Ovary (tissue), 9 donors: ENCODE data around the gene DSCAML1. TPM values are rescaled to one million over a fixed set of nuclear protein-coding genes. Genes with fewer than 3 reads are reported as not detected.

ENCODE experiments used
- DNase-seq, 5 donors: peaks; one replicate each; pipeline ENCODE4 v3.0.0-alpha.2; 2019 to 2020
- H3K27ac ChIP-seq, 2 donors: fragments of 200-600 bp; one replicate each; pipeline versions ENCODE4 v1.5.1 to v1.8.0; 2019 to 2022
- H3K27me3 ChIP-seq: fragments of 200-600 bp; one replicate; pipeline ENCODE4 v1.8.0; 2022
- H3K36me3 ChIP-seq: fragments of 200-600 bp; sonication (generic); one replicate; pipeline ENCODE4 v1.5.1; 2019
- H3K4me1 ChIP-seq: one replicate; pipeline ENCODE4 v1.8.1; 2013; ENCODE audit warnings: mild to moderate bottlenecking, moderate library complexity; ENCODE audit not compliant: insufficient read depth
- H3K4me3 ChIP-seq: fragments of 200-600 bp; sonication (generic); one replicate; pipeline ENCODE4 v1.5.1; 2017
- H3K9me3 ChIP-seq, 2 donors: fragments of 200-600 bp in 1 of 2; sonication (generic) in 1 of 2; one replicate each; pipeline versions ENCODE4 v1.5.1 to v1.8.1; 2013 to 2019; ENCODE audit warnings: mild to moderate bottlenecking in 1 of 2, moderate library complexity in 1 of 2
- CTCF ChIP-seq, 3 donors: fragments of 450-650 bp in 2 of 3; fragments of 200-600 bp in 1 of 3; IDR thresholded peaks; one replicate each; pipeline versions ENCODE4 v1.5.1 to v1.8.0; 2016 to 2022; ENCODE audit warnings: antibody characterized with exemption in 3 of 3, mild to moderate bottlenecking in 1 of 3
- EP300 ChIP-seq: sonication (generic); formaldehyde crosslinking; IDR thresholded peaks from one replicate; pipeline ENCODE4 v1.6.1; 2017; ENCODE audit warnings: antibody characterized with exemption
- POLR2A ChIP-seq: fragments of 450-650 bp; IDR thresholded peaks from one replicate; pipeline ENCODE4 v1.6.1; 2017; ENCODE audit warnings: antibody characterized with exemption, mild to moderate bottlenecking, moderate library complexity
- WGBS, 3 donors: extraction: QIAGEN DNeasy Blood & Tissue Kit in 1 of 3; methylation state at CpG; one replicate each; pipeline versions ENCODE4 v1.1.5 to v1.1.7; 2013 to 2017; 5-methylcytosine and 5-hydroxymethylcytosine counted together
- intact Hi-C, 4 donors: fragments of 100-400 bp; cut with DNase I; formaldehyde crosslinking; loops; one replicate each; pipeline versions ENCODE4 v1.11.0 to v1.15.1; 2022 to 2023
- polyA plus RNA-seq, 2 donors: library from polyadenylated mRNA; stranded (reverse); fragments of 200-250 nt in 1 of 2; fragments of 350-450 nt in 1 of 2; fragmentation: Illumina TruSeq in 1 of 2; extraction: RNeasy Lipid Tissue Mini Kit (QIAGEN cat#74804) in 1 of 2; gene quantifications; one replicate each; pipeline ENCODE4 v1.2.3, GENCODE V29; 2013 to 2014
- total RNA-seq, 7 donors: library from RNA; depleted of rRNA in 2 of 7; stranded (reverse); fragments of >200 nt in 2 of 7; fragmentation: NEBNext Ultra II Directional in 3 of 7; extraction: Animal tissue kit (Norgen Biotek cat#: 25700) in 3 of 7; gene quantifications; one replicate each; pipeline versions ENCODE4 v1.1.0 to v1.2.4, GENCODE V29; 2016 to 2023
- donor health status: DM: no; HTN: no; CAD: no; lungs with moderate emphysema.
- donor health status: DM: no; HTN: no; CAD: no.
- donor health status: Bipolar disorder and iron deficiency.
- donor health status: DM: yes; HTN: yes; CAD: no.
- donor health status: DM: no; HTN: no; CAD: no.
- donor health status: DM: yes; HTN: yes; CAD: no.

DSCAML1 gene
- total and polyA plus RNA-seq, 9 donors: 0.77 to 16.5 (median 10.6) TPM

- H3K27me3 ChIP-seq: no peaks in the 10 kb centered on the region
- intact Hi-C loops: no loop called here
- DNase-seq: no peak
These were observed 334.2 kb downstream of the DSCAML1 start for GRCh38 chr11:117462864-117463247.

GRCh38 chr11:117462183-117462863, 334.7 kb downstream of the DSCAML1 start:
- Histone ChIP-seq H3K4me3 (no peak overlapping the region), H3K4me1 (no peaks in the 10 kb centered on the region), H3K9me3 (no peaks in the 10 kb centered on the region), H3K27me3 (no peaks in the 10 kb centered on the region), H3K27ac (no peak overlapping the region), H3K36me3 (no peaks in the 10 kb centered on the region)
- TF ChIP-seq EP300 (no peak), CTCF (IDR thresholded peaks at IDR 0.05) (no peak), POLR2A (no peak)
- WGBS, 3 donors: 78 to 85% (median 80%) methylated on average over 18 of the region's 18 CpGs
- intact Hi-C loops: no loop called here
- no peak for DNase-seq

More at GRCh38 chr11:117462864-117463247, 334.2 kb downstream of the DSCAML1 start:
- 63 to 70% (median 67%) methylated on average over 8 of the region's 8 CpGs for WGBS, 3 donors
- Histone ChIP-seq H3K36me3 (no peaks in the 10 kb centered on the region), H3K9me3 (no peaks in the 10 kb centered on the region), H3K4me3 (no peak overlapping the region), H3K27ac (no peak overlapping the region), H3K4me1 (no peaks in the 10 kb centered on the region)
- no peak for TF ChIP-seq CTCF (IDR thresholded peaks at IDR 0.05)
- no peak for TF ChIP-seq EP300
- TF ChIP-seq POLR2A: no peak

- H3K9me3 ChIP-seq: no peaks in the 10 kb centered on the region
- H3K36me3 ChIP-seq: no peaks in the 10 kb centered on the region
- H3K27me3 ChIP-seq: no peaks in the 10 kb centered on the region
- intact Hi-C loops: no loop called here
- TF ChIP-seq EP300 (no peak), POLR2A (no peak), CTCF (IDR thresholded peaks at IDR 0.05) (no peak)
- H3K4me1 ChIP-seq: no peaks in the 10 kb centered on the region
- 89 to 92% (median 92%) methylated on average over 16 of the region's 16 CpGs for WGBS, 3 donors
- DNase-seq: no peak
- H3K4me3 ChIP-seq: no peak overlapping the region
- H3K27ac ChIP-seq: no peak overlapping the region
These were observed 335.4 kb downstream of the DSCAML1 start for GRCh38 chr11:117461396-117462182.

GRCh38 chr11:117459979-117460300, 337.1 kb downstream of the DSCAML1 start:
- Histone ChIP-seq H3K27ac (no peak overlapping the region), H3K9me3 (no peaks in the 10 kb centered on the region), H3K27me3 (no peaks in the 10 kb centered on the region), H3K4me1 (no peaks in the 10 kb centered on the region), H3K4me3 (no peak overlapping the region), H3K36me3 (no peaks in the 10 kb centered on the region)
- DNase-seq: no peak
- 86 to 92% (median 90%) methylated on average over 5 of the region's 5 CpGs for WGBS, 3 donors
- intact Hi-C loops: loop anchor here in 1 of 4 donors (5.0 kb wide), 1 partner anchor 252 kb away; no protein-coding TSS in a partner anchor
- TF ChIP-seq EP300: no peak
- no peak for TF ChIP-seq POLR2A
